H4 (cell line): ENCODE measurements around the gene FAM83D. TPM values are rescaled to one million over a fixed set of nuclear protein-coding genes. Genes with fewer than 3 reads are reported as not detected.

Experiments used
- DNase-seq: peaks from one replicate; pipeline ENCODE4 v3.0.0-alpha.2; 2015; ENCODE audit warnings: low spot score
- total RNA-seq: library from RNA; depleted of rRNA; stranded (reverse); fragments of >200 nt; shearing (Covaris generic); gene quantifications from 2 replicates; pipeline ENCODE4 v1.2.3, GENCODE V29; 2014; rRNA removed

FAM83D gene
- 66.2 and 67.5 TPM in 2 replicates for total RNA-seq

- DNase-seq = peak; percentile 95
Observed at GRCh38 chr20:38926142-38926933, at the start of gene FAM83D. TSS of gene FAM83D (plus strand) at chr20:38926417. CDS start at chr20:38926443, 26 bp downstream.

GRCh38 chr20:38877483-38877882 is 48.7 kb upstream of the FAM83D start:
- no peak for DNase-seq

GRCh38 chr20:38878866-38879265 is 47.4 kb upstream of the FAM83D start:
- no peak for DNase-seq

GRCh38 chr20:38880952-38881735 is 45.1 kb upstream of the FAM83D start:
- DNase-seq = peak; percentile 23

- DNase-seq = no peak
Observed at GRCh38 chr20:38881806-38882440, 44.3 kb upstream of the FAM83D start.

- no peak for DNase-seq
Observed at GRCh38 chr20:38882600-38882999, 43.6 kb upstream of the FAM83D start.

- DNase-seq = no peak
Observed at GRCh38 chr20:38883081-38883980, 42.9 kb upstream of the FAM83D start.

GRCh38 chr20:38883981-38884733 is 42.1 kb upstream of the FAM83D start:
- DNase-seq = no peak

- DNase-seq = no peak
Observed at GRCh38 chr20:38885357-38885756, 40.9 kb upstream of the FAM83D start.

GRCh38 chr20:38888059-38888831 is 38.0 kb upstream of the FAM83D start:
- DNase-seq = no peak

- DNase-seq = no peak
Observed at GRCh38 chr20:38889050-38889449, 37.2 kb upstream of the FAM83D start.

GRCh38 chr20:38889792-38890496 is 36.3 kb upstream of the FAM83D start:
- DNase-seq = no peak

GRCh38 chr20:38890497-38890818 is 35.8 kb upstream of the FAM83D start:
- no peak for DNase-seq

GRCh38 chr20:38892091-38892981 is 33.9 kb upstream of the FAM83D start:
- no peak for DNase-seq

- DNase-seq = no peak
Observed at GRCh38 chr20:38893056-38893564, 33.1 kb upstream of the FAM83D start.

- peak; percentile 38 for DNase-seq
Observed at GRCh38 chr20:38893565-38894090, 32.6 kb upstream of the FAM83D start.

- no peak for DNase-seq
Observed at GRCh38 chr20:38894091-38894847, 31.9 kb upstream of the FAM83D start.
